OCI-LY7 (cell line): ENCODE results near the gene TNRC6C. TPM values are rescaled to one million over a fixed set of nuclear protein-coding genes. Genes with fewer than 3 reads are reported as not detected.

Experiments used
- BruUV-seq: library from RNA; stranded (reverse); fragments of 400-500 nt; replicated peaks from 2 replicates; lab custom pipeline; 2021; lab: Mats Ljungman, UMichigan
- CTCF ChIA-PET: fragments of 300-600 bp; sonication (Branson Sonifier 250); formaldehyde crosslinking; loops from one replicate; lab custom pipeline; 2022; ENCODE audit warnings: antibody characterized with exemption; ENCODE audit not compliant: unreplicated experiment; lab: Charles Lee
- POLR2A ChIA-PET: fragments of 300-600 bp; sonication (Branson Sonifier 250); formaldehyde crosslinking; loops from one replicate; lab custom pipeline; 2022; ENCODE audit warnings: antibody characterized with exemption; lab: Charles Lee
- DNase-seq: peaks from one replicate; pipeline ENCODE4 v3.0.0-alpha.2; 2015; ENCODE audit warnings: low spot score
- H2AFZ ChIP-seq: fragments of 200-600 bp; sonication (generic), shearing (Covaris generic); 2 replicates; pipeline ENCODE4 v1.6.1; 2014; ENCODE audit warnings: mild to moderate bottlenecking, antibody characterized with exemption, low read length, moderate library complexity
- H3K27ac ChIP-seq: fragments of 200-600 bp; sonication (generic); 2 replicates; pipeline ENCODE4 v1.5.1; 2014; ENCODE audit warnings: mixed run types, low read depth, mild to moderate bottlenecking, moderate library complexity, low read length, inconsistent platforms; ENCODE audit not compliant: poor library complexity, severe bottlenecking
- H3K36me3 ChIP-seq: fragments of 200-600 bp; sonication (generic); 2 replicates; pipeline ENCODE4 v1.6.1; 2014; ENCODE audit warnings: mild to moderate bottlenecking, antibody characterized with exemption, low read length, moderate library complexity, mixed read lengths; ENCODE audit not compliant: insufficient read depth
- H3K4me1 ChIP-seq: fragments of 200-600 bp; sonication (generic); 2 replicates; pipeline ENCODE4 v1.5.1; 2014; ENCODE audit warnings: mild to moderate bottlenecking, low read length; ENCODE audit not compliant: insufficient read depth, poor library complexity, severe bottlenecking
- H3K4me2 ChIP-seq: fragments of 200-600 bp; sonication (generic); 2 replicates; pipeline ENCODE4 v1.6.1; 2014; ENCODE audit warnings: mild to moderate bottlenecking, low read length
- H3K4me3 ChIP-seq: fragments of 200-600 bp; sonication (generic); 2 replicates; pipeline ENCODE4 v1.5.1; 2014; ENCODE audit warnings: mild to moderate bottlenecking, low read depth, low read length; ENCODE audit not compliant: poor library complexity, severe bottlenecking
- H3K79me2 ChIP-seq: fragments of 200-600 bp; sonication (generic); 2 replicates; pipeline ENCODE4 v1.6.1; 2016; ENCODE audit warnings: low read depth, mild to moderate bottlenecking, low read length, moderate library complexity, mixed read lengths; ENCODE audit not compliant: insufficient read depth
- H3K9me2 ChIP-seq: fragments of 200-600 bp; sonication (generic); 2 replicates; pipeline ENCODE4 v1.6.1; 2016; ENCODE audit warnings: mild to moderate bottlenecking, low read length, mixed read lengths; ENCODE audit not compliant: insufficient read depth
- H3K9me3 ChIP-seq: fragments of 200-600 bp; sonication (generic); 2 replicates; pipeline ENCODE4 v1.6.1; 2014; ENCODE audit warnings: mild to moderate bottlenecking, mixed run types, low read length, mixed read lengths
- H4K20me1 ChIP-seq: fragments of 200-600 bp; sonication (generic); 2 replicates; pipeline ENCODE4 v1.6.1; 2014; ENCODE audit warnings: mild to moderate bottlenecking, antibody characterized with exemption, low read length, moderate library complexity, mixed read lengths; ENCODE audit not compliant: insufficient read depth
- EZH2phosphoT487 ChIP-seq: fragments of 200-600 bp; sonication (generic); IDR thresholded peaks from 2 replicates; pipeline ENCODE4 v1.6.1; 2018; ENCODE audit warnings: low read depth, borderline replicate concordance, mild to moderate bottlenecking, mixed run types, antibody characterized with exemption, low read length, moderate library complexity, mixed read lengths
- intact Hi-C: fragments of 100-400 bp; cut with micrococcal nuclease; formaldehyde crosslinking; loops from one replicate; pipeline ENCODE4 v1.10.0; 2022; ENCODE audit not compliant: unreplicated experiment
- total RNA-seq, 2 experiments: library from RNA; depleted of rRNA in 1 of 2; stranded (reverse); fragments of >200 nt in 1 of 2; shearing (Covaris generic) in 1 of 2; gene quantifications; 2 replicates each; pipeline ENCODE4 v1.2.3, GENCODE V29; 2014 to 2022
- TF ChIP-seq, protein P1 (sequence below): fragments of 200-600 bp; sonication (generic); conservative IDR thresholded peaks from 2 replicates; pipeline ENCODE4 v1.5.1; 2014; ENCODE audit warnings: mild to moderate bottlenecking, antibody characterized with exemption, low read length, moderate library complexity, mixed read lengths

Gene TNRC6C
- total RNA-seq, 2 experiments from 2014 or later: 8.5 to 25.2 TPM

DNA sequence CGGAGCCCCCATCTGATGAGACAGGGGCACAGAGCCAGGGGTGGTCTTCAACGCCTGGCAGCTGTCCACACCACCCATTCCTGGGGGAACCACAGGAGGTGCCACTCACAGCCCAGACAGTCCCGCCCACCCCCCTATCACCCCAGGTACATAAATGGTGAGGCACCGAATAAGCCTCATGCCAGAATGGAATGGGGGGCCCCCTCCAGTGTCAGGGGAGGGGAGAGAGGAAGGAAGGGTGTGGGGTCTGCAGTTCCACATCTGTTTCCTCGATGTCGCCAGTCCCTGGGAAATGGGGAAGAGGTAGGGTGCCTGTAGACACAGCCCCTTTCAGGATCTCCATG is 168.4 kb downstream of the TNRC6C start:
- Histone ChIP-seq H3K4me2 (peak overlapping the region; percentile 96), H3K27ac (peak overlapping the region; percentile 91), H2AFZ (no peak overlapping the region; the same call in 1 of the 2 replicates), H3K79me2 (peaks cover 15% of the 10 kb centered on the region; the same call in 1 of the 2 replicates), H3K9me3 (no peaks in the 10 kb centered on the region), H4K20me1 (no peaks in the 10 kb centered on the region), H3K9me2 (no peaks in the 10 kb centered on the region), H3K36me3 (peaks cover 26% of the 10 kb centered on the region), H3K4me3 (peak overlapping the region; percentile 81), H3K4me1 (peaks cover 73% of the 10 kb centered on the region)
- ChIA-PET CTCF (interaction anchor here (1.2 to 1.7 kb wide), 2 partner anchors 14 to 67 kb away, joined by 3 to 5 read pairs; no protein-coding TSS in a partner anchor), POLR2A (no interaction called here)
- DNase-seq: no peak
- BruUV-seq: no TSS peak
- intact Hi-C loops: loop anchor here (5.0 kb wide), 1 partner anchor 680 kb away; no protein-coding TSS in a partner anchor
- TF ChIP-seq, protein P1, sequence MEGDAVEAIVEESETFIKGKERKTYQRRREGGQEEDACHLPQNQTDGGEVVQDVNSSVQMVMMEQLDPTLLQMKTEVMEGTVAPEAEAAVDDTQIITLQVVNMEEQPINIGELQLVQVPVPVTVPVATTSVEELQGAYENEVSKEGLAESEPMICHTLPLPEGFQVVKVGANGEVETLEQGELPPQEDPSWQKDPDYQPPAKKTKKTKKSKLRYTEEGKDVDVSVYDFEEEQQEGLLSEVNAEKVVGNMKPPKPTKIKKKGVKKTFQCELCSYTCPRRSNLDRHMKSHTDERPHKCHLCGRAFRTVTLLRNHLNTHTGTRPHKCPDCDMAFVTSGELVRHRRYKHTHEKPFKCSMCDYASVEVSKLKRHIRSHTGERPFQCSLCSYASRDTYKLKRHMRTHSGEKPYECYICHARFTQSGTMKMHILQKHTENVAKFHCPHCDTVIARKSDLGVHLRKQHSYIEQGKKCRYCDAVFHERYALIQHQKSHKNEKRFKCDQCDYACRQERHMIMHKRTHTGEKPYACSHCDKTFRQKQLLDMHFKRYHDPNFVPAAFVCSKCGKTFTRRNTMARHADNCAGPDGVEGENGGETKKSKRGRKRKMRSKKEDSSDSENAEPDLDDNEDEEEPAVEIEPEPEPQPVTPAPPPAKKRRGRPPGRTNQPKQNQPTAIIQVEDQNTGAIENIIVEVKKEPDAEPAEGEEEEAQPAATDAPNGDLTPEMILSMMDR: no peak
- no peak for TF ChIP-seq EZH2phosphoT487

DNA sequence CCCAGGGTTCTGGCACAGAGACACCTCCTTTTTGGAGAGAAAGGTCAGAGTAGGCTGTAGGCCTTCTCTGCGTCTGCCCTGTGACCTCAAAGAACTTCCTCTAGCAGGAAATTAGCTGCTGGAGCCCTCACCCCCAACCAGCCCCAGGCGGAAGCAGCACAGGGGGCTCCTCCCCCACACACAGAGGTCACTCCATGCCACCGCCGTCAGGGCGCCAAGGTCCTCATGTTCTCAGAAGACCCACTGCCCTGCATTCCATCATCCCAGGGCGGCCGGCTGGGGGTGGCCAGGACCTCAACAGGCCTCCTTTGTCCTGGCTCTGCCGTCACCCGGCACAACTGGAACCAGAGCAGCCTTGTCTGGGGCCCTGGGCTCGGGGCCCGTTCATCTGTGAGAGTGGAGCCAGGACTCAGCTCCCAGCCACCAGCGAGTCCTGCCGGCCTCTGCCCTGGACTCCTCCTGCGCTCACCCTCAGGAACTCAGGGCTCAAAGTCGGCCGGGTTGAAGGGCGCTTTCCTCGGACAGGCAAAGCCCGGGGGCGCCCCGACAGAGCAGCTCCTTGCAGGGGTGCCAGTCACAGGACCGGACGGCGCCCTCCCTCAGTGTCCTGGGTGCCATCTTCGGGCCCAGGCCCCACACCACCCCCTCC is 168.9 kb downstream of the TNRC6C start:
- peak; percentile 89 for DNase-seq
- no peak for TF ChIP-seq EZH2phosphoT487
- TF ChIP-seq, protein P1: no peak
- Histone ChIP-seq H2AFZ (no peak overlapping the region; the same call in 1 of the 2 replicates), H3K4me1 (peaks cover 72% of the 10 kb centered on the region), H3K4me2 (peak overlapping the region; percentile 96), H3K36me3 (peaks cover 21% of the 10 kb centered on the region), H3K79me2 (peaks cover 15% of the 10 kb centered on the region; the same call in 1 of the 2 replicates), H3K27ac (peak overlapping the region; percentile 91), H4K20me1 (no peaks in the 10 kb centered on the region), H3K9me3 (no peaks in the 10 kb centered on the region), H3K4me3 (peak overlapping the region; percentile 81), H3K9me2 (no peaks in the 10 kb centered on the region)
- intact Hi-C loops: loop anchor here (5.0 kb wide), 1 partner anchor 680 kb away; no protein-coding TSS in a partner anchor
- ChIA-PET POLR2A (interaction anchor here (0.5 to 1.8 kb wide), 4 partner anchors 42 to 87 kb away, joined by 3 to 6 read pairs (median 4); no protein-coding TSS in a partner anchor), CTCF (interaction anchor here (0.6 to 1.7 kb wide), 3 partner anchors 14 to 66 kb away, joined by 3 to 5 read pairs (median 3); no protein-coding TSS in a partner anchor)
- BruUV-seq: no TSS peak
